HEK293T (cell line): ENCODE data around the gene CXCL11.

Experiments
- FOXM1 ChIP-seq: fragments of 450-650 bp; IDR thresholded peaks from 2 replicates; pipeline ENCODE4 v1.6.1; 2017; ENCODE audit warnings: mild to moderate bottlenecking, borderline replicate concordance
- NFRKB ChIP-seq: fragments of 450-650 bp; IDR thresholded peaks from 2 replicates; pipeline ENCODE4 v1.6.1; 2016; ENCODE audit warnings: mild to moderate bottlenecking, moderate library complexity
- SP1 ChIP-seq: fragments of 450-650 bp; IDR thresholded peaks from 2 replicates; pipeline ENCODE4 v1.6.1; 2017
- ZNF384 ChIP-seq: fragments of 450-650 bp; IDR thresholded peaks from 2 replicates; pipeline ENCODE4 v1.6.1; 2016

GRCh38 chr4:75995727-75996126, 40.1 kb downstream of the CXCL11 start:
- no peak for TF ChIP-seq ZNF384
- no peak for TF ChIP-seq FOXM1
- no peak for TF ChIP-seq SP1
- no peak for TF ChIP-seq NFRKB
